RCC 7860 (cell line): ENCODE results near the gene HCK.
"Not testable (repeated sequence)": the region's sequence is repeated elsewhere in the genome, so short reads cannot be mapped to it uniquely, and the experiment has no call there.

Source experiments
- DNase-seq: peaks from one replicate; pipeline ENCODE4 v3.0.0-alpha.2; 2015; ENCODE audit warnings: low spot score
- FAIRE-seq: peaks from 2 replicates; lab custom pipeline; 2012; peaks lifted over from hg19 to GRCh38; lab: Jason Lieb, UNC

HCK gene

GRCh38 chr20:32089637-32090362 is 37.8 kb downstream of the HCK start:
- DNase-seq = no peak
- no peak for FAIRE-seq

DNA sequence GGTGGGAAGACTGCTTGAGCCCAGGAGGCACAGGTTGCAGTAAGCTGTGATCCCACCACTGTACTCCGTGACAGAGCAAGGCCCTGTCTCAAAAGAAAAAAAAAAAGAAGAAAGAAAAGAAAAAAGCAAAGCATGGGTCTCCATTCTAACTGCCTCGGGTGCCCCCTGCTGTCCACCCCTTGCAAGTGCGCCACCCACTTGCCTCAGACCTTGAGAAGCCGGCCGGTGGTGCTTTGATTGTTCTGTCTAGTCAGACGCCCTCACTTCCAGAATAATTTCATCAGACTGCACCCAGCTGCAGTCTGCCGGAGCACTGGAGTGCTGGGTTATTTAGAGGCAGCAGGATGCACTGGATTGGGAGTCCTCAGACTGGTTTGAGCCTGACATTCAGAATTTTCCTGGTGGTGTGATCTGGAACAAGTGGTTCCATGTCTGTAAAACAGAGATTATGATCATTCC is 39.9 kb downstream of the HCK start:
- peak; percentile 46 for DNase-seq
- no peak for FAIRE-seq

- FAIRE-seq (no peak), DNase-seq (no peak)
These were observed 46.7 kb downstream of the HCK start for GRCh38 chr20:32098786-32099185.

DNA sequence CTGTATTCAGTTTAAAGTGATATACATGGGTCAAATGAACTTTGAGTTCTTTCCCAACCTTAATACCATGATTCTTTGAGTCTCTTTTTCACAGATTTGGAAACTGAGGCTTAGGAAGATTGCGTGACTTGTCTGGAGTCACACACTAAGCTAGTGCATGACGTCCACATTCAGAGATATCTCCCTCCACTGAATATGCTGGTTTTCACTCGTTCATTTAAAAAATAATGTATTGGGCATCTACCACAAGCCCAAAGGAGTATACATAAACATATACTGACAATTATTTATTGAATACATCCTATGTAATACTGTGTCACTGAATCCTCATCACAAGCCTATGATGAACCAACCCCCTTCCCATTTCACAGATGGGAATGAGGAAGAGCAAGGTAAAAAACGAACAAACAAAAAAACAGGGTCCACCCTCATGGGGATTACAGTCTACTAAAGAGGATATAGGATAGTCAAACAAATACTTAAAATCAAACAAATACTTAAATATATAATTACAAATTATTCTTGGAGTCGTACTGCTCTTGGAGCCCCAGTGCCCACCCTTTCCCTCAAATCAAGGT is 56.9 kb downstream of the HCK start:
- no peak for FAIRE-seq

DNA sequence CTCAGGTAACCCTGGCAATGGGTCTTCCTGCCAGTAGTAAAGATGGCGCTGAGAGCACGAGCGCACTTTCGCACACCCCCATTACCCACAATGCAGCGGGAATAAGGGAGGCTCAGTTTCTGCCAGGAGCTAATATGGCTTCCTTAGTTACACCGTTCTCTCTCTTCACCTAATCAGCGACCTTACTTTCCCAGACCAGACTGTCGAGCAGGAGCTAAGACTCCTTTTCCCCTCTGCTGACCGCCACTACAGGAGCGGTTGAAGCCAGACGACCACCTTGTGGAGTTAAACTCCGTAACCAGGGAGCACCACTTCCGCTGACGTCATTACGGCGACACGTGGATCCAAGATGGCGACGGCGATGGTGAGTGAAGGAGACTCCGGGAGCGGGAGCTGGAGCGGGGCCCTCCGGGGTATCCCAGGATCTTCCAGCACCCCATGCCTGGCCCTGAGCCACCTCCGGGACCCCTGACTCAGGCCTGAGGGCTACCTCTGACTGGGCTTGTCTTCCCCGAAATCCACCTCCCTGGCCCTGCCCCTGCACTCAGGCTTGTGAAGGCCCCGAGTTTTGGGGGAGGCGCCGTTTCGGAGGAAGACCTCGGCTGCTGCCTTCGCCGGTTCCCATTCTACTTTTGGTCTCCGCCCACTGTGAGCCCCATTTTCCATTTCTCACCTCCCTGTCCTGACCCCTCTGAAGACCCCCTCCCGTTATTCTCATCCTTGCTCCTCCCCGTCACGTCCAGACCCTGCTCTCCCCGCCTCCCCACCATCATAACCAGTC is 57.5 kb downstream of the HCK start, which contains the start of gene TM9SF4:
Gene TM9SF4 (plus strand): TSS at position 323 of the 781 bp plus-strand sequence. CDS start 27 bp downstream, at position 350.
- FAIRE-seq (peak; percentile 42), DNase-seq (peak; percentile 91)

More for the DNA sequence above, 56.9 kb downstream of the HCK start:
- DNase-seq = no peak

DNA sequence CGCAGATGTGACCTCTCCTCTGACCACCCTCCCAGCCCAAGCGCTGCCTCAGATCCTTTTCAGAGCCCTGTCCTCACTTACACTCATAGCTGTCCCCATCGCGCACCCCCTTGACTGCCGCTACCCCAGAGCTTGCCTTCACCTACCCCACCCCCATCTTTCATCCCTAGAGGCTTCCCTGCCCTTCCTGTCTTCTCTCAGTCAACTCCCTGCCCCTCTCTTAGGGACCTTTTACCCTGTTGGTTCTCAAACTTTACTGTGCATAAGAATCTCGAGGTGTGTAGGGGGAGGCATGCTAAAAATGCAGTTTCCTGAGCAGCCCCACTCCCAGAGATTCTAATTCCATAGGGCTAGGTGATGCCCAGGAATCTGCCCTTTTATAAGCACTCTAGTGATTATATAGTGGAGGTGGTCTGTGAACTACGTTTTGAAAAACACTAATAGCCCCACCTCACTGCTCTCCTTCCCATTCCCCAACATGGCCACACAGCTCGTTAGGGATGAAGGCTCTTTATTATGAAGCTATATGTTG is 58.2 kb downstream of the HCK start:
- FAIRE-seq (no peak), DNase-seq (no peak)

GRCh38 chr20:32110727-32111126 is 58.7 kb downstream of the HCK start:
- FAIRE-seq (no peak), DNase-seq (no peak)

DNA sequence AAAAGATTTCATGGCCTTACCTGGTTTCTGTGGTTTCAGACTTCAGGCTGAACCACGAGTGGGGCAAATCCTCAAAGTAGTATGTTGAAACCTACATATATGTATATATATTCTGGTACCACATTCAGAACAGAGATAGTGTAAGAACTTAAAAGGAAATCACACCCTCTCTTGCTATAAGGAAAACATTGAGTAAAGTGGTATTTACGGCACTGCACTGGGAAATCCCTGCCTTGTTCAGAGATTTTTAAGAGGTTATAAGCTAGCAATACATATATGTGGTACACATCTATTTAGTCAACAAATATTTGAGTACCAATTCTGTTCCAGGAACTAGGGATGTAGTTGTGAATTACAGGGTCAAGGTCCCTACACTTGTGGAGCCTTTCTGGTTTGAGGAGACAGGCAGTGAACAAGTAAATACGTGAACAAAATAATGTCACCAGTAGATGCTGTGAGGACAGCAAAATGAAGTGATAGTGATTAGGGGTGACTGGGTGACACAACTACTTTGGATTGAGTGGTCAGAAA is 59.2 kb downstream of the HCK start:
- FAIRE-seq = no peak
- no peak for DNase-seq

DNA sequence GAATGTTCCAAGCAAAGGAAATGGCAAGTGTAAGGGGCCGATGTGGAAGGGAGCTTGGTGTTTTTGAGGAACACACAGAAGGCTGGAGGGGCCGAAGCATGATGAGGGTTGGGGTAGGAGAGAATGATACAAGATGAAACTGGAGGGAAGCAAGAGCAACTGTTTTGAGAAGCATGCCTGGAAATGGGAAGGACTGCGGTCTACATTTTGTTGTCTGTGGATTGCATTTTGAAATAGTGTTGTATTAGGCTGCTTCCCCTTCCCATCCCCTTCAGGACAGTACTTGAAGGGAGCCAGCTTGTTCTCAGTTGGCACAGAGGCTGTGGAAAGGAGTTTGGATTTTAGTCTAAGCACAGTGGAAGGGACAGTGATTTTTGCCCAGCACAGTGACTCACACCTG is 59.7 kb downstream of the HCK start:
- DNase-seq (no peak), FAIRE-seq (no peak)

DNA sequence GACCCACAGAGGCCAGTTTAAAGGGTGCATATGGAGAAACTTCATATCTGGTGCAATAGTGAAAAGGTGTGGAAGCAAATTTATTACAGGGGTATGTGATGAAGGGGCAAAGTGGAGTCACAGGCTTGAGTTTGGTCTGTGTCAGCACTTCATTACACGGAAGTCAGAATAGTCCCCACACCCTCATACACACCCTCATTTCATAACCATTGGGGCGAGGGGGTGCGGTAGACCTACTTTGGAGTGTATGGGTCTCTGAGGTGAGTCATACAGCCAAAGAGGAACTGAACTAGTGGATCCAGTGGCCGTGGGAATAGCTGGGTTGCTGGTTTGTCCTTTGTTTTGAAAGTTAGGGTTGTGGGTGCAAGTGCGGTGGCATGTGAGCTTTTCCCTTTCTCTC is 60.8 kb downstream of the HCK start:
- FAIRE-seq (no peak), DNase-seq (no peak)

DNA sequence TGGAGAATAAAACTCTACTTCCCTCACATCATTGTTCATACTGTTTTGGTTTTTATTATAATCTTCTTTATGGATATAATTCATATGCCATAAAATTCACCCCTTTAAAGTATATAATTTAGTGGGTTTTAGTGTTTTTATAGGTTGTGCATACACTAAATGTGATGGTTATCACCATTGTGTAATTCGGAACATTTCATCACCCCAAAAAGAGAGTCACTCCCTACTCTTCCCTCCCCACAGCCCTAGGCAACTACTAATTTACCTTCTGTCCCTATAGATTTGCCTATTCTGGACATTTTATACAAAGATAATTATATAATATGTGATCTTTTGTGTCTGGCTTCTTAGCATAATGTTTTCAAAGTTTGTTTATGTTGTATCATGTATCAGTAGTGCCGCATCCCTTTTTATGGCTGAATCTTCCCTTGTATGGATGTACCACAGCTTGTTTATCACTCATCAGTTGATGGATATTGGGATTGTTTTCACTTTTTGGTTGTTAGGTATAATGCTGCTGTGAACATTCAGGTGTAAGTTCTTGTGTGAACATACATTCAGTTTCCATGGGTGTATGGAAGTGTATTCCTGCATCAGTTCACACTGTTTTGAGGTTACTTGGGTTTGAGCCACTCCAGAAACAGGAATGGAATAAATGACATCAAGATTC is 61.7 kb downstream of the HCK start:
- FAIRE-seq (no peak), DNase-seq (no peak)

DNA sequence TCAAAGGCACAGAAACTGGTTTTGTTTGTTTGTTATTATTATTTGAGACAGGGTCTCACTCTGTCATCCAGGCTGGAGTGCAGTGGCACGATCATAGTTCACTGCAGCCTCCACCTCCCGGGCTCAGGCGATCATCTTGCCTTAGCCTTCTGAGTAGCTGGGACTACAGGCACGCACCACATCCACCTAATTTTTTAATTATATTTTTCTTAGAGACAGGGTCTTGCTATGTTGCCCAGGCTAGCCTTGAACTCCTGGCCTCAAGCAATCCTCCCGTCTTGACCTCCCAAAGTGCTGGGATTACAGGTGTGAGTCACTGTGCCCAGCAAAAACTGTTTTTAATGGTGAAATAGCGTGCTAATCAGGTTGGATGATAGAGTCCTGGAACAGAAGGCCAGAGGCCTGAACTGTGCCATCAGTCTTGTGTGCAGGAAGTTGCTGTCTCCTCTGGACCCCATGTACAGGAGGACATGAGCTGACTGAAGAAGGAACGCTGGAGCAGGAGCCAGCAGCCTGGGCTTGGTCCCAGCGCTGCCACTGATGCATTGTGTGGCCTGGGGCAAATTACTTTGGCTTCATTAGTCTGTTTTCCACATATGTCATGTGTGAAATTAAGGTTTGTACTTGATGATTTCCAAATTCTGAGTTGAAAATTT is 62.4 kb downstream of the HCK start:
- FAIRE-seq = no peak

GRCh38 chr20:32115211-32115767 is 63.2 kb downstream of the HCK start:
- FAIRE-seq = no peak
- DNase-seq = no peak

More for the DNA sequence above, 62.4 kb downstream of the HCK start:
- DNase-seq = no peak

GRCh38 chr20:32116079-32116521 is 64.1 kb downstream of the HCK start:
- no peak for FAIRE-seq
- DNase-seq = no peak

DNA sequence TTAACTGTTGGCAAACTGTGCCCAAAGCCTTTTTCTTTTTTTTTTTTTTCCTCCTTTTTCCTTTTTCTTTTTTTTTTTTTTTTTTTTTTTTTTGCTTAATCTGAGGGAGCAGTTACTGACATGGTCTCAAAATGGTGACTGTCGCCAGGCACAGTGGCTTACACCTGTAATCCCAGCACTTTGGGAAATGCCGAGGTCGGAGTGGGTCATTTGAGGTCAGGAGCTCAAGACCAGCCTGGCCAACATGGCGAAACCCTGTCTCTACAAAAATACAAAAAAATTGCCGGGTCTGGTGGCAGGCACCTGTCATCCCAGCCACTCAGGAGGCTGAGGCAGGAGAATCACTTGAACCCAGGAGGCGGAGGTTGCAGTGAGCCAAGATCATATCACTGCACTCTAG is 64.8 kb downstream of the HCK start:
- not testable (repeated sequence) for DNase-seq, FAIRE-seq

DNA sequence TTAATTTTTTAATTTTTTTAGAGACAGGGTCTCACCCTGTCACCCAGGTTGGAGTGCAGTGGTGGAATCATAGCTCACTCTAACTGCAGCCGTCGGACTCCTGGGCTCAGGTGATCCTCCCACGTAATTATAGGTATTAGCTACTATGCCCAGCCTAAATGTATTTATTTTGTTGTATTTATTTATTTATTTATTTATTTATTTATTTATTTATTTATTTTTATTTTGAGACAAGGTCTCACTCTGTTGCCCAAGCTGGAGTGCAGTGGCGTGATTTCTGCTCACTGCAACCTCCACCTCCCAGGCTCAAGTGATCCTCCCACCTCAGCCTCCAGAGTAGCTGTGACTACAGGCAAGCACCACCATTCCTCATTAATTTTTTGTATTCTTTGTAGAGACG is 66.4 kb downstream of the HCK start:
- not testable (repeated sequence) for FAIRE-seq, DNase-seq

- no peak for FAIRE-seq
- DNase-seq = no peak
These were observed 67.7 kb downstream of the HCK start for GRCh38 chr20:32119734-32120133.

DNA sequence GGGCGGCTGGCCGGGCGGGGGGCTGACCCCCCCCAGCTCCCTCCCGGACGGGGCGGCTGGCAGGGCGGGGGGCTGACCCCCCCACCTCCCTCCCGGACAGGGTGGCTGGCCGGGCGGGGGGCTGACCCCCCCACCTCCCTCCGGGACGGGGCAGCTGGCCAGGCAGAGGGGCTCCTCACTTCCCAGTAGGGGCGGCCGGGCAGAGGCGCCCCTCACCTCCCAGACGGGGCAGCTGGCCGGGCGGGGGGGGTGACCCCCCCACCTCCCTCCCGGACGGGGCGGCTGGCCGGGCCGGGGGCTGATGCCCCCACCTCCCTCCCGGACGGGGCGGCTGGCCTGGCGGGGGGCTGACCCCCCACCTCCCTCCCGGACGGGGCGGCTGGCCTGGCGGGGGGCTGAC is 69.9 kb downstream of the HCK start:
- FAIRE-seq, DNase-seq: not testable (repeated sequence)

DNA sequence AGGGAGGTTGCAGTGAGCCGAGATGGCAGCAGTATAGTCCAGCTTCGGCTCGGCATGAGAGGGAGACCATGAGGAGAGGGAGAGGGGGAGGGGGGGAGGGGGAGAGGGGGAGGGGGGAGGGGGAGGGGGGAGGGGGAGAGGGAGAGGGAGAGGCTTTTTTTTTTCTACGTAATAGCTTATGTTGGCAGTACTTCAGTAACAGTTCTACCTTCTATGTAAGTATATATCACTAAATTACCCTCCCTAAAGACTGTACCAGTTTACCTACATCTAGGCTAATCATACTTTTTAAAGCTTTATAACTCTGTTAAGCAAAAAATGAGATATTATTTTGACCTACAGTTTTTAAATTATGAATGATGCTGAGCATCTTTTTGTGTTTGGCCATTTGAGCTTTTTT is 71.0 kb downstream of the HCK start:
- no peak for FAIRE-seq
- DNase-seq = no peak
